GM13977 (cell line): Measurements from ENCODE around the gene MT2A.

ENCODE experiments used
- DNase-seq: peaks from one replicate; pipeline ENCODE4 v3.0.0; 2012; ENCODE audit warnings: low spot score
- CTCF ChIP-seq: IDR thresholded peaks from 2 replicates; pipeline ENCODE4 v1.5.1; 2012; ENCODE audit warnings: mild to moderate bottlenecking, control low read depth; ENCODE audit not compliant: insufficient read depth; ENCODE audit errors: extremely low read depth, missing control alignments
- in situ Hi-C: fragments of 300-500 bp; cut with MboI; formaldehyde crosslinking; loops from one replicate; pipeline ENCODE4 v1.12.0; 2022; ENCODE audit warnings: low sequenced_read_pairs, low pct_unique_long_range_greater_than_20kb, mixed read lengths, inconsistent platforms; ENCODE audit not compliant: unreplicated experiment

Gene MT2A

GRCh38 chr16:56625943-56626654 is 17.7 kb downstream of the MT2A start:
- DNase-seq: no peak
- no peak for TF ChIP-seq CTCF
- in situ Hi-C loops: no loop called here

- DNase-seq: no peak
- no peak for TF ChIP-seq CTCF
- in situ Hi-C loops: no loop called here
These were observed 18.3 kb downstream of the MT2A start for GRCh38 chr16:56626685-56627084.

GRCh38 chr16:56628486-56629350 is 20.3 kb downstream of the MT2A start:
- in situ Hi-C loops: no loop called here
- no peak for DNase-seq
- no peak for TF ChIP-seq CTCF

GRCh38 chr16:56629531-56629930 is 21.1 kb downstream of the MT2A start:
- in situ Hi-C loops: no loop called here
- no peak for DNase-seq

GRCh38 chr16:56630134-56630533 is 21.8 kb downstream of the MT2A start:
- in situ Hi-C loops: no loop called here
- peak; percentile 82 for DNase-seq
- no peak for TF ChIP-seq CTCF

More at GRCh38 chr16:56629531-56629930, 21.1 kb downstream of the MT2A start:
- no peak for TF ChIP-seq CTCF

GRCh38 chr16:56631197-56631596 is 22.8 kb downstream of the MT2A start:
- DNase-seq: no peak
- TF ChIP-seq CTCF: no peak
- in situ Hi-C loops: no loop called here
